HG03469 (cell line): ENCODE data around the gene CNPY3.
A peak's percentile ranks its signal among the peaks of the same experiment; 100 is the strongest.

Experiments used
- ATAC-seq: cut with Tn5 transposase; IDR thresholded peaks from one replicate; pipeline ENCODE4 v1.9.1; 2021; ENCODE audit warnings: mild to moderate bottlenecking, moderate library complexity, moderate number of reproducible peaks; ENCODE audit not compliant: unreplicated experiment

The CNPY3 gene

DNA sequence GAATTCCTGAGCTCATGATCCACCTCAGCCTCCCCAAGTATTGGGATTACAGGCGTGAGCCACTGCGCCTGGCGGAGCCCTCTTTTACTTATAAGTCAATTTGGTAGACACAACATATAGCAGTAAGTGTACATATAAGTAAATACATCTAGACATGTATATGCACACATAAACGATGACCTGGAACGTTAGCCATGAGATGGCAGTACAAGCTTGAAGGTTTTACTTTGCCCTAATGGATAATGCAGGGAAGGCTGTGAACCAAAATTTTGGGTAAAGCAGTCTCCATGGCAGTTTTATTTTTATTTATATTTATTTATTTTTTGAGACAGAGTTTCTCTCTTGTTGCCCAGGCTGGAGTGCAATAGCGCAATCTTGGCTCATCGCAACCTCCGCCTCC lies 28.8 kb downstream of the CNPY3 start:
- ATAC-seq = no peak

DNA sequence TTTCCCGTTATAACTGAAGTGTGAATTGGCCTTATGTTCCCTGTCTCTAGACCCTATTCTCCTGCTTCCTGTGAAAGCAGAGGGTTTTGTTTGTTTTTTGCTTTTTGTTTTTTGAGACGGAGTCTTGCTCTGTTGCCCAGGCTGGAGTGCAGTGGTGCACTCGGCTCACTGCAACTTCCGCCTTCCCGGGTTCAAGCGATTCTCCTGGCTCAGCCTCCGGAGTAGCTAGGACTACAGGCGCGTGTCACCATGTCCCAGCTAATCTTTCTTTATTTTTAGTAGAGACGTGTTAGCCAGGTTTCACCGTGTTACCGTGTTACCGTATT lies 30.6 kb downstream of the CNPY3 start:
- ATAC-seq = no peak

DNA sequence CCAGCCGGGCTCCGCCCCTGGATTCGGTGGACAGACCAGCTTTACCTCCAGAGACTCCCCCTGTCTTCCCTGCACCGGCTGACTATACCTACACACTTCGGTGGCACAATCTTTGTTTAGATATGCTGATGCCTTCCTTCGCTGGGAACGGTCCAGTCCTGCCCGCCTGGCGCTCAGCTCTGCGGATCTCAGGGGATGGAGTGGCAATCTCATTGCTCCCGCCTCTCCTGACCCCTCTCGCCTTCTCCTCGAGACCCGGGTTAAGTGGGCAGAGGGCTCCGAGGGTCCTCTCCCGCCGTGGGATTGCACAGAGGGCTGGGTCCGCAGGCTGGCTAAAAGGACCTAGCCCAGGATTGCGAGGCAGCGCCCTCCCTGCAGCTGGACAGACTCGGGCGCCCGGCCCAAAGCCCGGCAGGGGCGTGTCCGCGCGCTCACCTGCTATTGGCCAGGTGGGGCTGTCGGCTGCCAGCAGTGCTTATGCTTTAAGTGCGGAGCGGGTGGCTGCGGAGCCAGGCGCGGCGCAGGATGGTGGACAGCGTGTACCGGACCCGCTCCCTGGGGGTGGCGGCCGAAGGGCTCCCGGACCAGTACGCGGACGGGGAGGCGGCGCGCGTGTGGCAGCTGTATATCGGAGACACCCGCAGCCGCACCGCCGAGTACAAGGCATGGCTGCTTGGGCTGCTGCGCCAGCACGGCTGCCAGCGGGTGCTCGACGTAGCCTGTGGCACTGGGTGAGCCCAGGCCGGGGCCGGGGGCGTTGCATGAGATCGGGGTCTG lies 31.2 kb downstream of the CNPY3 start, which contains the start of gene GNMT:
Gene GNMT, plus strand, starts transcription at position 512 of the 777 bp plus-strand sequence. Its CDS starts 14 bp downstream, at position 526.
- no peak for ATAC-seq

DNA sequence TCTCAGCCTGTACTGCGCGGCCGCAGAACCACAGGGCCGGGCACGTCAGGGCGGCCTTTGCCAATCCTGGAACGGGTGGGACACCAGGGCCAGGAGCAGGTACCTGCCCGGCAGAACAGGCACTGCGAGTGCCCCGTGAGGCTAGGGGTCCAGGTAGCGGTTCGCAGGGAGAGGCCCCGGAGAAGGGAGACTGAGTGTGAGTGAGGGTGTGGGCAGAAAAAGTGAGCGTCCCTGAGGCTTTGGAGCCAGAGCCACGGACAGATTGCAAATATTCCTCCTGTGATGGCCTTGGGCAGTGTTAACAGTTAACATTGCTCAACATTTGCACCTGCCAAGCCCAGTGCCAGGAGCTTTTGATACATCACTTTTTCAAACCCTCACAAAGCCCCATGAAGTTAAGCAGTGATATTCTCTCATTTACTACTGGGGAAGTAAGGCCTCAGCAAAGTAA lies 31.8 kb downstream of the CNPY3 start:
- no peak for ATAC-seq

DNA sequence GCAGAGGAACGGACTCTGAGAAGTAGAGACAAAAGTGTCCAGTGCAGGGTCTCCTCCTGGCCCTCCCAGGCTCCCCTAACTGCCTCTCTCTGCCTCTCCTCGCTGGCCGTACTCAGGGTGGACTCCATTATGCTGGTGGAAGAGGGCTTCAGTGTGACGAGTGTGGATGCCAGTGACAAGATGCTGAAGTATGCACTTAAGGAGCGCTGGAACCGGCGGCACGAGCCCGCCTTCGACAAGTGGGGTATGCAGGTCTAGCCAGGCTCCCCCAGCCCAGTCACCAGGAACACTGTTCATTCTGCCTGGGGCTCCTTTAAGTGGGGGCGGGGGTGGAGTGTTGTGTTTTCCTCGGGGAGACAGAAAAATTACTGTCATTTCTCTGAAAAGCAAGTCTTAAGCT lies 32.8 kb downstream of the CNPY3 start:
- no peak for ATAC-seq

DNA sequence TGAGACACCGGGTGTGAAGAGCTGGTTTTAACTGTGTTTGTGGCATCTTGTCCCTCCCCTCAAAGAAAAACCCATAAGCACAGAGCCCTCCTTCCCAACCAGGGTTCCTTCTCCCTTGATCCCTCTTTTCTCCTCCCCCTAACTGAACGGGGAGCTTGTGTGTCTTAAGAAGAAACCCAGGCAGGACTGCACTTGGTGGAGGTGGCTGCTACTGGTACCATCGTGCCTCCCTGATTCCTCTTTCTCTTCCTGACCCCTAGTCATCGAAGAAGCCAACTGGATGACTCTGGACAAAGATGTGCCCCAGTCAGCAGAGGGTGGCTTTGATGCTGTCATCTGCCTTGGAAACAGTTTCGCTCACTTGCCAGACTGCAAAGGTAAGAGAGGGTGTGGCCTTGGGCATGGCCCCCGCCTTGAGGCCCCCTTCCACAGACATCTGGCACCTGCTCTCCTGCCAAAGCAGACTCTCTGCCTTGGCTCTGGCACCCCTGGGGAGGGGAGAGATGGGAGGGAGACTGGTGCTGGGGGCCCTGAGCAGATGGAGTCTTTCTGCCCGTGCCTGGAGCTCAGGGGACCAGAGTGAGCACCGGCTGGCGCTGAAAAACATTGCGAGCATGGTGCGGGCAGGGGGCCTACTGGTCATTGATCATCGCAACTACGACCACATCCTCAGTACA lies 33.4 kb downstream of the CNPY3 start:
- no peak for ATAC-seq

DNA sequence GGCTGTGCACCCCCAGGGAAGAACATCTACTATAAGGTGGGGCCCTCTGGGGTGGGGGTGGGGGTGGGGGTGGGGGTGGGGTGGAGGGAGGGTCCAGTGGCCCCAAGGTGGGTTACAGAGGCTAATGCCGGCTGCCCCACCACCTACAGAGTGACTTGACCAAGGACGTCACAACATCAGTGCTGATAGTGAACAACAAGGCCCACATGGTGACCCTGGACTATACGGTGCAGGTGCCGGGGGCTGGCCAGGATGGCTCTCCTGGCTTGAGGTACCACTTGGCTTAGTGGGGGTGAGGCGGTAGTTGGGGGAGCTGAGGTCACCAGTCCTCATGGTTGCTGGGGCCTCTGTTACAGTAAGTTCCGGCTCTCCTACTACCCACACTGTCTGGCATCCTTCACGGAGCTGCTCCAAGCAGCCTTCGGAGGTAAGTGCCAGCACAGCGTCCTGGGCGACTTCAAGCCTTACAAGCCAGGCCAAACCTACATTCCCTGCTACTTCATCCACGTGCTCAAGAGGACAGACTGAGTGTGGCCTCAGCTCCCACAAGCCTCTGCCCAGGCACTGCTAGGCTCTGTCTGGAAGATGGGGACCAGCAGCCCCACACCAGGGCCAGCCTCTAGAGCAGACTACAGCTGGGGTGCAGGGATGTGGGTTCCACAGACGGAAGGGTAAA lies 34.0 kb downstream of the CNPY3 start:
- ATAC-seq = no peak

DNA sequence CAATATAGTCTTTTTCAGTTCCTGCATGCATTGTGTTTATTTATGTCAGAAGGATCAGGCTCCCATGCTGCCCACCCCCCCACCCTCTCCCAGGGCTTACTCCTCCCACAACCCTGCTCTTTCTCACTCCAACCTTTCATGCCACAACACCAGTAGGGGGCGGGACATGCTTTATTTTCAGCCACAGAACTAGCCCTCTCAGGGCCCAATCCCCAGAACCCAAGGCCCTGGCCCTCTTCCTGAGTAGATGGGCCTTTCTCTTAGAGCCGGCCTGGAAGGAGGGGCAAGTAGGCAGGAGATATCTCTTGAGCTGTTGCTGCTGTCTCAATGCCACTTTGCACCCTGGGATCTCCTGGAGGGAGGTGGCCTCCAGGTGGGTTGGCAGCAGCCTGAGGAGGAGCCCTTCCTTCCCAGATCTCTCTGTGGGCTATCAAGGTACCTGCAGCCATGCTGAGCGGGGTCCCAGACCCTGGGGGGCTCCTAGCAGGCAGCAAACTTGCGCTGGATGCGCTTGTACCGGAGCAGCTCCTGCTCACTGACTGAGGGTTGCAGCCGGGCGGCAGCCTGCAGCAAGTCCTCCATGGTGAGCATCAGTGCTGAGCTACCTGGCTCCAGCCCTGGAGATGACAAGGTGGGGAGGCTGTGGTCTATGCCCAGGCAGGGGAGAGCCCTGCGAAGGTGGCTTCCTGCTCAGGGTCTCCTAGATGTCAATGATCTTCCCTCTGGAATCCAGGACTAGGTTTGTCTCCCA lies 34.8 kb downstream of the CNPY3 start:
- no peak for ATAC-seq

DNA sequence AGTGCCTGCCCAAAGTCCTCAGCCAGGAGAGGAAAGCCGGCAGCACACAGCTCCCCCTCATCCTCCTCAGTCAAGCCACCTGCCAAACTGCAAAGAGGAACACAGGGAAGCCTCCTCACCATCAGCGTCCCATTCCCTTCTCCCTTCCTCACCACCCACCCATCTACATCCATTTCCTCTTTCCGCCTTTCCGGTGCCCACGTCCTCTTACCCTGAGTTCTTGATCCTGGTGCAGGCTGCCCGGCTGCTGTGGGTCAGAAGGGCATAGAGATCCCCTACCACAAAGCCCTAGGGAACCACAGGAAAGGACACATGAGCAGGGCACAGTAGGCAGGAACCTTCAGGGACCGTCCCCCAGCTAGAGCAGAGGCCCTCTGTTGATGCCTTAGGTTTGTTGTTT lies 37.3 kb downstream of the CNPY3 start:
- no peak for ATAC-seq

DNA sequence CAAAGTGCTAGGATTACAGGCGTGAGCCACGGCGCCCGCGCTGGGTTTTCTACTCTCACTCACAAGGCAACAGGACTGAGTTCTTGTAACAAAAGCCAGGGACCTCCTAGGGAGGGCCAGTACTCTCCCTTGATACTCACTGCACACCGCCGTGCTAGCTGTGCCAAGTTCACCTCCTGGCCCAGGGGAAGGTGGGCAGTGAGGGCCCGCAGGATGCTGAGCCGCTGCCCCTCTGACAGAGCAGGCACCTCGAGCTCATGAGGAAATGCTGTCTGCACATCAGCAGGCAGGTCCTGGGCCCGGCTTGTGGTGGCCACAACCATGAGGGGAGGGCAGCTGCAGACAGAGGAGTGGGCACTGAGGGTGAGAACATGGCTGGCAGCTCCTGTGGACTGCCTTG lies 37.9 kb downstream of the CNPY3 start:
- ATAC-seq = no peak

DNA sequence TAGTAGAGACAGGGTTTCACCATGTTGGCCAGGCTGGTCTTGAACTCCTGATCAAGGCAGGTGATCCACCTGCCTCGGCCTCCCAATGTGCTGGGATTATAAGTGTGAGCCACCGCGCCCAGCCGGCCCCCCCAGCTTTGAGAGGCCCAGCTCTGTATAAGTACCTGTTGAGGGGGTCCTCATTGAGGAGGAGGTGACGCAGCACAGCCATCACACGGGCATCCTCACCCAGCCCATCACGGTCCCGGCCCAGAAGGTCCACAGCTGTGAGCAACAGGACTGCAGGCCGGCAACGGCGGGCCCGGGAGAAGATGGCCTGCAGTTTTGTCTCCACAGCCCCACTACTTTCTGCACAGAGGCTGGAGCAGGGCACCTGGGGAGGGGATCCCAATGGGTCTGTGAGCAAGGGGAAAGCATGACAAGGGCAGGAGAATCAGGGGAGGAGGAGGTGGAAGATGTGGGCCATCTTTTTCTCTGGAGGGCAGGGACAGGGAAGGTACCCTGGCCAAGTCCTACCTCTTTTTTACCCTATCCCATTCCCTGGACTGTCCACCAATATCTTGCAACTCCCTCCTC lies 38.9 kb downstream of the CNPY3 start:
- ATAC-seq = no peak

DNA sequence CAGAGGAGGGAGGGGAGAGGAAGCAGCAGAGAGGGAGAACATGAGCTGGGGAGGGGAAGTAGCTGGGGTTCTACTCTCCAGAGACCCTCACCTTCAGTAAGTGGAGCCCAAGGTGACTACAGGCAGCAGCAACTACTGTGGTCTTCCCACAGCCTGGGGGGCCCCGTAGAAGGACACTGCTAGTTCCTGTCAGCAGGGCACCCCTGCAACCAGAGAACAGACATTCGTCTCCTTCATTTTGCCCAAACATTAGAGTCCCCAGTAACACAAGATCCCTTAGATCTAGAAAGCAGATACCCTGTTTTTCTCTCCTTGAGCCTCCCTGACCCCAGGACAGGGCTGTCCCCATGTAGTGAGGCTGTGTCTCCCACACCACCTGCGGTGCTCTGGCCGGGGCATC lies 39.5 kb downstream of the CNPY3 start:
- no peak for ATAC-seq

DNA sequence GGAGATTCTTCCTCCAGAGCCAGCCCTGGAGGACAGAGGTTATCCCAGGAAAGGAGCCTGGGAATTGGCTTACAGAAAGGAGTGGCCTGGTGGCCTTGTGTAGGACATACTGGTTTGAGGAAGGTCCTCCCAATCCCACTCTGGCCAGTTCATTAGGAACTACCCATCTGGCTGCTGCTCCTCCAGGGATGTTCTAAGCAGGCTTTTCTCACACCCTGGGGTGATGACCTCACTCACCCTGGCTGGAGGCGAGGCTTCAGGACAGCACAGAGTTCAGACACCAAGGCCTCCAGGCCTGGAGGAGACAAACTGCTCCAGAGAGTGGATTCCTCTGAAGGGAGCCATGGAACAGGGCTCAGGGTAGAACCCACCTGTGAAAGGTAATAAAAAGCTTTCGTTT lies 40.2 kb downstream of the CNPY3 start:
- ATAC-seq = no peak

DNA sequence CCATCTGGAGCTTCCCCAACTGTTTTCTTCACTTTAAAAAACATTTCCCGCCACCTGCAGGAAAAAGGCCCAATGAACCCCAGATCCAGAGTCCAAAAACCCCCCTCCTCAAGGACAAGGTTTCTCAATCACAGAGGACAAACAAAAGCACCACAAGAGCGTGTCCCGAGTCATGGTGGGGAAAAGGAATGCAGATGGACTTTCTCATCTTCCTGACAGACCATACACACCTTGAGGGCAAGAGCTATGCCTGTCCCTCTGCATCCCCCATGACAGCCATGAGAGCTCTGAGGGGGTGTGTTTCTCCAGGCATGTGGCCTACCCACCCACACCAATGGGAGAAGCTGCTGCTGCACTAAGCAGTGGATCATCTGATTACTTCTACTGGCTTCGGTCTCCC lies 40.7 kb downstream of the CNPY3 start:
- ATAC-seq = no peak

DNA sequence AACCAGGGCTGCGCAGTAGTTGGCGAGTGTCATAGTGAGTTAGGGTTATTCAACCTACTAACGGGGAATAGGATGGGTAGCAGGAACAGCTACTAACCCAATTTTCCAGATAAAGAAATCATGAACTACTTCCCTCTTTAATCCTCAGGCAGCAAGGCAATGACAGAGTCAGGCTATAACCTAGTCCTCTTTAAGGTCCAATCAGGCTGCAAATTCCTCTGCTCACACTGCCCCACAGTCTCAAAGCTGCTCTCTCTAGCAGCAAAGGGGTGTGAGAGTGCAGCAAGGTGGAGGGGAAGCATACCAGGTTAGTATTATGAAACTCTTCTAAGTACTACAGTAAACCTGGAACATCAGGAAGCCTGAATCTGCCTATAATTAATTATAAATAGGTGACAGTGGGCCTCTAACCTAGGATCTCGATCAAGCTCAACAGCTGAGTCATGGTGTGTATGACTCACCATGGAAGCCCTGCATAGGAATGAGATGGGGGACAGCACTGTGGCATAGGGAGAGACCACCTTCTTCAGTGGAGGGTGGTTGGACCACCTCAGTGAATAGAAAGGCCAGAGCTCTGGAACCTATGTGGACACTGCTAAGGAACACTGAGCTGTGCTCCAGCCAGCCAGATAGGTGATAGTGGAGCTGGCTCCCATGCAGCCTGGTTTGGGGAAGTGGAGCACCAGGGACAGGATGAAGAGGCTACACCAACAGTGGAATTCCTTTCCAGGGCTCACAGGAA lies 41.8 kb downstream of the CNPY3 start:
- no peak for ATAC-seq

DNA sequence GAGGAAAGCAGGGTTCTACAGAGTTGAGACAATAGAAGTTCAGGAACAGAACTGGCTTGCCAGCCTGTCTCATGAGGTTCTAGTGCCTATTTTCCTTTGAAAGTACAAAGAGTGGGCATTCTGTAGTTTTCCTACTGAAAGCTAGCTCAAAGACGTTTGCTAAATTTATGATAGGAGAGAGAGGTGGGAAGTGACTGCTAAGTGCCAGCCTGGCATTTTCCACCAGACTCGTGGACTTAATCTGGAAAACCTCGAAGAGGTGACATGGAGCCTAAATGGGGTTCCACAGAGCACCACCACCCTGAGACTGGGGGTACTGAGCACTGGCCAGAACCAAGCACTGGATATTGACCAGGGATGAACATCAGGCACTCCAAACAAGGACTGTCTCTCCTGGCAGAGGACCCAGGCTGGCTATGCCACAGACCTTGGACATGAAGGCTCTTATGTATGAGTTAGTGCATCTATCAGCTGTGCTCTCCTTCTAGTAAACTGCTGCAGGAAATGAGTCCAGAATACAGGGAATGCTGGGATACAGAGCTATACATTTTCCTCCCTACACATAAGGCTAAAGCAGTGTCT lies 42.6 kb downstream of the CNPY3 start:
- ATAC-seq = no peak

DNA sequence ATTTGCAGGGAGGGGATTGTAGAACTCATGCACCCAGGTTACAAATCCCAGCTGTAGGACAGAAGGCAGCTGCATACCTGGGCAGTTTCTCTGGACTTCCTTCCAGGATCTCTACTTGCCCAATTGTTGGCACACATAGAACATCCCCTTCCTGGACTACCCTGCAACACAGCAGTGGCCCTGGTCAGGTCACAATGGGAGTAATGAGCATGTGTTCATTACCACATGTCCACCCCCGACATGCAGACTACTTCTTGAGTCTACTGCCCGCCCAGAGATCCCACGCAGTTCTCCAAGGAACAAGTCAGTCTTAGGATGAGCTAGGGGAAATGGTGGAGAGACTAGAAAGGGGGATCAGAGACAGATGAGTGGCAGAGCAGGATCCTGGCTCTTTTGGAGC lies 44.6 kb downstream of the CNPY3 start:
- ATAC-seq = no peak

DNA sequence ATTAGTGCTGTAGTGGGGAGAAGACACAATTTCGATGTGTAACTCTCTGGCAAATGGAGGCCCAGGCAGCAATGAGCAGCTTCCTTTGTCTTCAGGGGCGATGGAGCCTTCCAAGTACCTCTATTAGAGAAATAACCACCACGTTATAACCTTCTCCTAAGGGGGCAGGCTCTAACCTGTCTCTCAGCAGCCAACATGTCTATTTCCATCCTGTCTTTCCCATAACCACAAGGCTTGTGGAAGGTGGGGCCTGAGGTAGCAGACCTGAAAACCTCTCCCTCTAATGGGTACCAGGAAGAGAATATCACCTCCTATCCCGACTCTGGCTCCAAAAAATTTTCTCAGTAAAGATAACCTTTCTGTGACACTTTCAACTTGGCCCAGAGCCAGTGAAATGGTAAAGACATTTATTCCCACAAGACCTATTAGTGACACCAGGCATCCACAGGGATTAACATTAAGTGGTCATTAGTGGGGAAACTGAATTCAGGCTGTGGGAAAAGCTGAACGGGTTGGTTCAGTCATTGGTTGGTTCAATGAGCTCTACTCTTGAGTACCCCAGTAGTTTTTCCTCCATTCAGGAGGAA lies 45.7 kb downstream of the CNPY3 start:
- no peak for ATAC-seq

DNA sequence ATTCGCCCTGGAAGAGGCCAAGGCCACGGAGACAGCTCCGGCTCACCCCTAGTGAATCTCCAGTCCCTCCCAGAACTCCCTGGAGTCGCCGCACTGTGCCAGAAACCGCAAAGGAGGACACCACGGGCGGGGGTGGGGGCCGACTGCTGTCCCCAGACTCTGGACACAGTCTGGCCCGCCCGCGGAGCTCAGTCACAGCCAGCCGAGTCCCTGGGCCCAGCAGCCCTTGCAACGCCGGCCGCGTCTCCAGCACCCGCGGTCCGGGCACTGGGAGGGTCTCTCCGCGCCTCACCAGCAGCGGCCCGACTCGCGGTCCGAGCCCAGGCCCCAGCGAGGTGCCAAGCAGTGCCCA lies 49.2 kb downstream of the CNPY3 start:
- peak; percentile 16 for ATAC-seq
